Frontal cortex (tissue), 4 donors: ENCODE measurements around the gene CD200R1L. TPM values are rescaled to one million over a fixed set of nuclear protein-coding genes. Genes with fewer than 3 reads are reported as not detected.
"Not testable (repeated sequence)": the region's sequence is repeated elsewhere in the genome, so short reads cannot be mapped to it uniquely, and the experiment has no call there.

Source experiments
- DNase-seq, 2 donors: peaks; one replicate each; pipeline ENCODE4 v3.0.0; 2012; ENCODE audit warnings: low spot score in 2 of 2
- FAIRE-seq: peaks from 2 replicates; lab custom pipeline; 2012; peaks lifted over from hg19 to GRCh38; lab: Jason Lieb, UNC
- total RNA-seq: library from RNA; depleted of rRNA; stranded (reverse); fragments of >200 nt; gene quantifications from one replicate; pipeline ENCODE4 v1.2.3, GENCODE V29; 2014
- donor health status: control.
- donor health status: control.
- donor health status: control.

CD200R1L gene
- not detected for total RNA-seq

GRCh38 chr3:112846764-112847163, at the start of gene CD200R1L:
TSS of gene CD200R1L (minus strand) at chr3:112846864. CDS start at chr3:112829367, 17,497 bp downstream.
- DNase-seq (no peak), FAIRE-seq (no peak)

- DNase-seq (no peak), FAIRE-seq (no peak)
Observed at GRCh38 chr3:112894258-112894657, 47.6 kb upstream of the CD200R1L start.

- DNase-seq (no peak), FAIRE-seq (no peak)
Observed at GRCh38 chr3:112889357-112889756, 42.7 kb upstream of the CD200R1L start.

GRCh38 chr3:112888381-112889085, 41.9 kb upstream of the CD200R1L start:
- DNase-seq: no peak
- no peak for FAIRE-seq

- DNase-seq (no peak), FAIRE-seq (no peak)
Observed at GRCh38 chr3:112884678-112885290, 38.1 kb upstream of the CD200R1L start.

- no peak for FAIRE-seq
Observed at GRCh38 chr3:112881891-112882290, 35.2 kb upstream of the CD200R1L start.

GRCh38 chr3:112875561-112875960, 28.9 kb upstream of the CD200R1L start:
- DNase-seq (no peak), FAIRE-seq (no peak)

More at GRCh38 chr3:112881891-112882290, 35.2 kb upstream of the CD200R1L start:
- DNase-seq: no peak

GRCh38 chr3:112874725-112875124, 28.1 kb upstream of the CD200R1L start:
- DNase-seq (no peak), FAIRE-seq (no peak)

- FAIRE-seq: no peak
Observed at GRCh38 chr3:112873632-112874031, 27.0 kb upstream of the CD200R1L start.

GRCh38 chr3:112871735-112872134, 25.1 kb upstream of the CD200R1L start:
- FAIRE-seq (no peak), DNase-seq (no peak)

More at GRCh38 chr3:112873632-112874031, 27.0 kb upstream of the CD200R1L start:
- no peak for DNase-seq

GRCh38 chr3:112865757-112866156, 19.1 kb upstream of the CD200R1L start:
- no peak for DNase-seq
- FAIRE-seq: no peak

- no peak for DNase-seq
- FAIRE-seq: no peak
Observed at GRCh38 chr3:112860898-112861297, 14.2 kb upstream of the CD200R1L start.

- no peak for FAIRE-seq
- no peak for DNase-seq
Observed at GRCh38 chr3:112858410-112859069, 11.9 kb upstream of the CD200R1L start.

GRCh38 chr3:112857526-112857925, 10.9 kb upstream of the CD200R1L start:
- DNase-seq (no peak), FAIRE-seq (no peak)

- DNase-seq: no peak
- FAIRE-seq: no peak
Observed at GRCh38 chr3:112856537-112856936, 9.9 kb upstream of the CD200R1L start.

- DNase-seq: no peak
- FAIRE-seq: no peak
Observed at GRCh38 chr3:112855883-112856282, 9.2 kb upstream of the CD200R1L start.

GRCh38 chr3:112855074-112855473, 8.4 kb upstream of the CD200R1L start:
- FAIRE-seq, DNase-seq: not testable (repeated sequence)

GRCh38 chr3:112848196-112848595, 1.5 kb upstream of the CD200R1L start:
- no peak for FAIRE-seq
- DNase-seq: no peak

GRCh38 chr3:112847692-112848091, 1.0 kb upstream of the CD200R1L start:
- no peak for FAIRE-seq

GRCh38 chr3:112845772-112846171, 892 bp downstream of the CD200R1L start:
- FAIRE-seq: no peak
- DNase-seq: no peak

More at GRCh38 chr3:112847692-112848091, 1.0 kb upstream of the CD200R1L start:
- no peak for DNase-seq

- no peak for FAIRE-seq
- DNase-seq: no peak
Observed at GRCh38 chr3:112829046-112829445, 17.6 kb downstream of the CD200R1L start.
